GM18951 (cell line): ENCODE results near the gene ACSM4.
"Not testable (repeated sequence)": the region's sequence is repeated elsewhere in the genome, so short reads cannot be mapped to it uniquely, and the experiment has no call there.

Experiments
- POLR2A ChIP-seq: IDR thresholded peaks from 4 replicates; pipeline ENCODE4 v1.6.1; 2011; ENCODE audit warnings: mild to moderate bottlenecking; ENCODE audit not compliant: insufficient read length, insufficient read depth; ENCODE audit errors: extremely low read depth
- in situ Hi-C: fragments of 300-500 bp; cut with MboI; formaldehyde crosslinking; loops from one replicate; pipeline ENCODE4 v1.12.0; 2022; ENCODE audit warnings: low sequenced_read_pairs, mixed read lengths, inconsistent platforms; ENCODE audit not compliant: unreplicated experiment

The ACSM4 gene

GRCh38 chr12:7304456-7304855, 584 bp downstream of the ACSM4 start:
- in situ Hi-C loops = no loop called here
- TF ChIP-seq POLR2A = no peak

- in situ Hi-C loops = no loop called here
Observed at GRCh38 chr12:7310070-7310469, 6.2 kb downstream of the ACSM4 start.

GRCh38 chr12:7319930-7320329, 16.1 kb downstream of the ACSM4 start:
- TF ChIP-seq POLR2A = no peak
- in situ Hi-C loops = no loop called here

More at GRCh38 chr12:7310070-7310469, 6.2 kb downstream of the ACSM4 start:
- TF ChIP-seq POLR2A = no peak

GRCh38 chr12:7321624-7322023, 17.8 kb downstream of the ACSM4 start:
- in situ Hi-C loops = no loop called here
- no peak for TF ChIP-seq POLR2A

- TF ChIP-seq POLR2A = no peak
- in situ Hi-C loops = no loop called here
Observed at GRCh38 chr12:7322599-7322998, 18.7 kb downstream of the ACSM4 start.

GRCh38 chr12:7324176-7324575, 20.3 kb downstream of the ACSM4 start:
- TF ChIP-seq POLR2A = no peak
- in situ Hi-C loops = no loop called here

GRCh38 chr12:7327918-7328317, 24.0 kb downstream of the ACSM4 start:
- no peak for TF ChIP-seq POLR2A
- in situ Hi-C loops = no loop called here

- in situ Hi-C loops = not testable (repeated sequence)
Observed at GRCh38 chr12:7337790-7338189, 33.9 kb downstream of the ACSM4 start.

- TF ChIP-seq POLR2A = no peak
- in situ Hi-C loops = no loop called here
Observed at GRCh38 chr12:7339675-7340074, 35.8 kb downstream of the ACSM4 start.

- no peak for TF ChIP-seq POLR2A
- in situ Hi-C loops = no loop called here
Observed at GRCh38 chr12:7344833-7345606, 41.1 kb downstream of the ACSM4 start.

GRCh38 chr12:7346551-7347225, 42.8 kb downstream of the ACSM4 start:
- no peak for TF ChIP-seq POLR2A
- in situ Hi-C loops = no loop called here

- in situ Hi-C loops = no loop called here
- TF ChIP-seq POLR2A = no peak
Observed at GRCh38 chr12:7349418-7349817, 45.5 kb downstream of the ACSM4 start.

GRCh38 chr12:7351177-7351576, 47.3 kb downstream of the ACSM4 start:
- in situ Hi-C loops = no loop called here
- TF ChIP-seq POLR2A = no peak

GRCh38 chr12:7352661-7353060, 48.8 kb downstream of the ACSM4 start:
- no peak for TF ChIP-seq POLR2A
- in situ Hi-C loops = no loop called here
